Measurements from ENCODE around the gene RNF182. TPM values are rescaled to one million over a fixed set of nuclear protein-coding genes. Genes with fewer than 3 reads are reported as not detected.
A peak's percentile ranks its signal among the peaks of the same experiment; 100 is the strongest.

Gene RNF182
- total RNA-seq, 1 donor from 2014 or later, result not detected

GRCh38 chr6:13907614-13908215 lies 17.0 kb upstream of the RNF182 start:
- no peaks in the 10 kb centered on the region for H3K4me1 Mint-ChIP-seq (ENCODE audit: low read depth)
- H3K36me3 Mint-ChIP-seq (ENCODE audit: low read depth), result no peaks in the 10 kb centered on the region
- no peak overlapping the region for H3K4me3 Mint-ChIP-seq
- H3K9me3 Mint-ChIP-seq, result no peaks in the 10 kb centered on the region
- H3K27ac Mint-ChIP-seq, result no peak overlapping the region
- intact Hi-C loops (cut with micrococcal nuclease), result loop anchor here (2.0 kb wide), 1 partner anchor 803 kb away; no protein-coding TSS in a partner anchor
- DNase-seq (ENCODE audit: low spot score), result no peak
- H3K27me3 Mint-ChIP-seq (ENCODE audit: insufficient read depth), result peaks cover 44% of the 10 kb centered on the region

GRCh38 chr6:13908955-13909381 lies 15.8 kb upstream of the RNF182 start:
- peak; percentile 10 for DNase-seq (ENCODE audit: low spot score)
- Mint-ChIP-seq H3K9me3 (no peaks in the 10 kb centered on the region), H3K27ac (no peak overlapping the region), H3K4me1 (ENCODE audit: low read depth) (no peaks in the 10 kb centered on the region), H3K4me3 (no peak overlapping the region), H3K36me3 (ENCODE audit: low read depth) (no peaks in the 10 kb centered on the region), H3K27me3 (ENCODE audit: insufficient read depth) (peaks cover 35% of the 10 kb centered on the region)
- intact Hi-C loops (cut with micrococcal nuclease), result loop anchor here (1.0 to 2.0 kb wide), 6 partner anchors 114 to 1714 kb away; no protein-coding TSS in a partner anchor

DNA sequence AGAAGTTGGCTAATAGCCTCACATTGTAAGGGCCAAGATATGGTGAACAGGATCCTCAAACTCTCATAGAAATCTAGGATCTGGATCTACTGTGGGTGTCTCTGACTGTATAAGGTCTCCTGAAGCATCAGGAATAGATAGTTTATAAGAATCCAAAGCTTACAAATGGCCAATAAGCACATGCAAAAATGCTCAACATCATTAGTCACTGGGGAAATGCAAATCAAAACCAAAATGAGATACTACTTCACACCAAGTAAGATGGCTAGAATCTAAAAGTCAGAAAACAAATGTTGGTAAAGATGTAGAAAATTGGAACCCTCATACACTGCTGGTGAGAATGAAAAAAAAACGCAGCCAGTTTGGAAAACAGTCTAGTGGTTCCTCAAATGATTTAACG lies 14.3 kb upstream of the RNF182 start:
- no peak for DNase-seq (ENCODE audit: low spot score)
- no peaks in the 10 kb centered on the region for H3K4me1 Mint-ChIP-seq (ENCODE audit: low read depth)
- no peak overlapping the region for H3K27ac Mint-ChIP-seq
- H3K4me3 Mint-ChIP-seq, result no peak overlapping the region
- no peaks in the 10 kb centered on the region for H3K36me3 Mint-ChIP-seq (ENCODE audit: low read depth)
- intact Hi-C loops (cut with micrococcal nuclease), result loop anchor here (2.0 kb wide), 1 partner anchor 14 kb away; the partner anchor contains the start of gene RNF182
- peaks cover 37% of the 10 kb centered on the region for H3K27me3 Mint-ChIP-seq (ENCODE audit: insufficient read depth)
- H3K9me3 Mint-ChIP-seq, result no peaks in the 10 kb centered on the region

DNA sequence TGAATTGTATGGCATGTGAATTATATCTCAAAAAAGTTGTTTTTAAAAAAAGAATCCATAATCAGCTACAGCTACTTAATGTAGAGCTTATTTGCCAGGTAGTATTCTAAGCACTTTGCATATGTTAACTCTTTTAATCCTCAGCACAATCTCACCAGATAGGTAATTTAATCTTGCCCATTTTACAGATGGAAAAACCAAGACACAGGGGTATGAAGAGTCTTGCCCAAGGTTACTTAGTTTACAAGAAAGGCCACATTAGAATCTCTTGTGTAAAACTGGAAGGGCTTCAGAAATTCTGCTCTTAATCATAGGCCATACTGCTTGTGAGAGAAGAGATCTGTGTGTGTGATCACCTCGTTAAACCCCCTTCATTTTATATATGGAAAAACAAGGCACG lies 13.4 kb upstream of the RNF182 start:
- intact Hi-C loops (cut with micrococcal nuclease), result loop anchor here (2.0 kb wide), 1 partner anchor 13 kb away; the partner anchor contains the start of gene RNF182
- no peak overlapping the region for H3K4me3 Mint-ChIP-seq
- no peak overlapping the region for H3K27ac Mint-ChIP-seq
- H3K36me3 Mint-ChIP-seq (ENCODE audit: low read depth), result no peaks in the 10 kb centered on the region
- H3K4me1 Mint-ChIP-seq (ENCODE audit: low read depth), result no peaks in the 10 kb centered on the region
- DNase-seq (ENCODE audit: low spot score), result no peak
- no peaks in the 10 kb centered on the region for H3K9me3 Mint-ChIP-seq
- H3K27me3 Mint-ChIP-seq (ENCODE audit: insufficient read depth), result peaks cover 41% of the 10 kb centered on the region

- H3K36me3 Mint-ChIP-seq (ENCODE audit: low read depth), result no peaks in the 10 kb centered on the region
- no peak overlapping the region for H3K27ac Mint-ChIP-seq
- H3K4me3 Mint-ChIP-seq, result no peak overlapping the region
- H3K9me3 Mint-ChIP-seq, result no peaks in the 10 kb centered on the region
- peaks cover 32% of the 10 kb centered on the region for H3K27me3 Mint-ChIP-seq (ENCODE audit: insufficient read depth)
- no peaks in the 10 kb centered on the region for H3K4me1 Mint-ChIP-seq (ENCODE audit: low read depth)
- DNase-seq (ENCODE audit: low spot score), result no peak
- intact Hi-C loops (cut with micrococcal nuclease), result loop anchor here (1.0 kb wide), 1 partner anchor 154 kb away; no protein-coding TSS in a partner anchor
Measured at GRCh38 chr6:13913226-13914001, 11.3 kb upstream of the RNF182 start.

DNA sequence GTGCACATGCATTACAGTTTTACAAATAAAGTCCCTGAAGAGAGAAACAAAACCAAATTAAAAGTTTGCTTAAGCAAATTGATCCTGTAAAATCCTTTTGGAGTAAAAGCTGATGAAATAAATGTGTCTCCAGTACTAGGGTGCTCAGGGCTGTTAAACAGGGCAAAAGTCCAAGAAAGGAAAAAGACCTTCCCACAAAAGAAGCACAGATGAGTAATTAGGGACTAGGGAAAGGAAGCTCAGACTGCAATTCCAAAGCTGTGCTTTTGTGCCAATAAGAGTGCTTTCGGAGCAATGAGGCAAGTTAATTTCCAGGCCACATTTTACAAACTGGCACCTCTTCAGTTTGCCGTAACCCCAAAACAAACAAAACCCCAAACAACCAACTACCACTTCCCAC lies 10.4 kb upstream of the RNF182 start:
- intact Hi-C loops (cut with micrococcal nuclease), result no loop called here
- Mint-ChIP-seq H3K4me1 (ENCODE audit: low read depth) (no peaks in the 10 kb centered on the region), H3K27ac (no peak overlapping the region), H3K36me3 (ENCODE audit: low read depth) (no peaks in the 10 kb centered on the region), H3K4me3 (no peak overlapping the region), H3K9me3 (no peaks in the 10 kb centered on the region), H3K27me3 (ENCODE audit: insufficient read depth) (peaks cover 35% of the 10 kb centered on the region)
- DNase-seq (ENCODE audit: low spot score), result no peak

GRCh38 chr6:13915561-13916229 lies 9.1 kb upstream of the RNF182 start:
- no peak overlapping the region for H3K27ac Mint-ChIP-seq
- peaks cover 36% of the 10 kb centered on the region for H3K27me3 Mint-ChIP-seq (ENCODE audit: insufficient read depth)
- H3K9me3 Mint-ChIP-seq, result no peaks in the 10 kb centered on the region
- H3K4me3 Mint-ChIP-seq, result no peak overlapping the region
- DNase-seq (ENCODE audit: low spot score), result no peak
- H3K4me1 Mint-ChIP-seq (ENCODE audit: low read depth), result no peaks in the 10 kb centered on the region
- no peaks in the 10 kb centered on the region for H3K36me3 Mint-ChIP-seq (ENCODE audit: low read depth)
- intact Hi-C loops (cut with micrococcal nuclease), result no loop called here

DNA sequence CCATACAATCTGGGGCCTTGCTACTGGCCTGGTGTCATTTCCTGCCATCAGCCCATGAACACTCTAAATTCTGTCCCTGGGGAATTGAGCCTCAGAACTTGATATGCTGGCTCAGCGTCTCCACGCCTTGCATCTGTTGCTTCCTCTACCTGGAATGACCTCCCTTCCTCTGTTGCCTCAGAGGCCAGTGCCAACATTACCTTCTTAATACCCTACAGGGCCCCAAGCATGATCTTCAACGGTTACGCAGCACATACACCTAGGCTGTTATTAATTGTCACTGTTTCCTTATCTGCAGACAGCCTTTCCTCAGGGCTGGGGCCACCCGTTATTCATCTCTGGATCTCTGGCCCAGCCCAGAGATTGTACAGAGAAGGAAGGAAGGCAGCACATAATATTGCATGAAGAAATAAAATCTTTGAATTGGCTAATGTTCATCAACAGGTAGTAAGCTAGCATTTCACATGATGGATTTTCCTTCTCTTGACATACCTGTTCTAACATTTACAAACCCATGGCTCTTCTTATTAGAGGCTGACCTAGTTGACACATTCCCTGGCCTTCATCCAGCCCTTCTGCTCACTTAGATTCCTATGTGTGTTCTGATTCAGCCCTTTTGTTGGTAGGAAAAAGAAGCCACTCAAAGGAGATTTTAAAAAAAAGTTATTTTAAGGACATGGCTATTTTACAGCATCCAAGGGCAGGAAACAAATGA lies 8.4 kb upstream of the RNF182 start:
- H3K36me3 Mint-ChIP-seq (ENCODE audit: low read depth), result no peaks in the 10 kb centered on the region
- no peaks in the 10 kb centered on the region for H3K4me1 Mint-ChIP-seq (ENCODE audit: low read depth)
- peaks cover 36% of the 10 kb centered on the region for H3K27me3 Mint-ChIP-seq (ENCODE audit: insufficient read depth)
- no peak for DNase-seq (ENCODE audit: low spot score)
- H3K4me3 Mint-ChIP-seq, result no peak overlapping the region
- H3K9me3 Mint-ChIP-seq, result no peaks in the 10 kb centered on the region
- no peak overlapping the region for H3K27ac Mint-ChIP-seq
- intact Hi-C loops (cut with micrococcal nuclease), result no loop called here

DNA sequence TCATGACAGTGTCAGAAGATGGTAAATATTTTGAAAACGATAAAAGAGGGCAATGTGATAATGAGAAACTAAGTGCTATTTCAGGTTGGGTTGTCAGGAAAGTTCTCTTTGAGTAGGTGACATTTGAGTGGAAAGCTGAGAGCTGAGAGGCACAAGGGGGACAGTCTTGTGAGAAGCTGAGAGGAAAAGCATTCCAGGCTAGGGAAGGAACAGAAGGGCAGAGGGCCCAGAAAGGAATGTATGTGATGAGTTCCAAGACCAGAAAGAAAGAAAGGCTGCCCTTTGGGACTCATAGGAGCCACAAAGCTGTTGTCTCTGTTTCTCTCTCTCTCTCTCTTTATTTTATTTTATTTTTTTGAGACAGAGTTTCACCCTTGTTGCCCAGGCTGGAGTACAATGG lies 7.6 kb upstream of the RNF182 start:
- peaks cover 38% of the 10 kb centered on the region for H3K27me3 Mint-ChIP-seq (ENCODE audit: insufficient read depth)
- intact Hi-C loops (cut with micrococcal nuclease), result no loop called here
- H3K27ac Mint-ChIP-seq, result no peak overlapping the region
- H3K36me3 Mint-ChIP-seq (ENCODE audit: low read depth), result no peaks in the 10 kb centered on the region
- DNase-seq (ENCODE audit: low spot score), result no peak
- no peaks in the 10 kb centered on the region for H3K4me1 Mint-ChIP-seq (ENCODE audit: low read depth)
- H3K9me3 Mint-ChIP-seq, result no peaks in the 10 kb centered on the region
- no peak overlapping the region for H3K4me3 Mint-ChIP-seq

GRCh38 chr6:13918686-13919250 lies 6.0 kb upstream of the RNF182 start:
- intact Hi-C loops (cut with micrococcal nuclease), result no loop called here
- H3K4me3 Mint-ChIP-seq, result no peak overlapping the region

GRCh38 chr6:13919861-13920260 lies 4.9 kb upstream of the RNF182 start:
- Mint-ChIP-seq H3K4me3 (no peak overlapping the region), H3K27ac (no peak overlapping the region), H3K27me3 (ENCODE audit: insufficient read depth) (peaks cover 54% of the 10 kb centered on the region), H3K36me3 (ENCODE audit: low read depth) (no peaks in the 10 kb centered on the region), H3K9me3 (no peaks in the 10 kb centered on the region), H3K4me1 (ENCODE audit: low read depth) (peaks cover 9% of the 10 kb centered on the region)
- intact Hi-C loops (cut with micrococcal nuclease), result no loop called here
- no peak for DNase-seq (ENCODE audit: low spot score)

More at GRCh38 chr6:13918686-13919250, 6.0 kb upstream of the RNF182 start:
- Mint-ChIP-seq H3K4me1 (ENCODE audit: low read depth) (no peaks in the 10 kb centered on the region), H3K27me3 (ENCODE audit: insufficient read depth) (peaks cover 50% of the 10 kb centered on the region), H3K36me3 (ENCODE audit: low read depth) (no peaks in the 10 kb centered on the region), H3K9me3 (no peaks in the 10 kb centered on the region), H3K27ac (no peak overlapping the region)
- no peak for DNase-seq (ENCODE audit: low spot score)

DNA sequence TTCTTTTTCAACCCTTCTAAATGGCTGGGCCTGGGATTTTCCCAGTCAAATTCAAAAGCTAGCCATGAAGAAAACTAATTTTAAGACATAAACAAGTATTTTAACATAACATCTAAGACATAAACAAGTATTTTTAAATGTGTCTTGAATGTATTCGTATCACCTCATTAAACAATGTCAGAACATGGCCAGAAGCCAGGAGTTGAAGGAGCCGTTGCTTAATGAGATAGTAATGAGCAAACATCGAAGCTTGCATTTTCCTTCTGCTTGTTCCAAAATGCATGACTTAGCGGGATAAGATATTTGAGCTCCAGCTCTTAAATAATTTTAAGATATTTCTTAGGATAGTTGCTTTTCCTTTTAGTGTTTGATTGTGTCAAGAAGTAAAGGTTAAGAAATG lies 4.2 kb upstream of the RNF182 start:
- intact Hi-C loops (cut with micrococcal nuclease), result no loop called here
- no peaks in the 10 kb centered on the region for H3K36me3 Mint-ChIP-seq (ENCODE audit: low read depth)
- no peaks in the 10 kb centered on the region for H3K9me3 Mint-ChIP-seq

More for the DNA sequence above, 4.2 kb upstream of the RNF182 start:
- peaks cover 12% of the 10 kb centered on the region for H3K4me1 Mint-ChIP-seq (ENCODE audit: low read depth)
- no peak overlapping the region for H3K27ac Mint-ChIP-seq
- peaks cover 58% of the 10 kb centered on the region for H3K27me3 Mint-ChIP-seq (ENCODE audit: insufficient read depth)
- no peak for DNase-seq (ENCODE audit: low spot score)
- no peak overlapping the region for H3K4me3 Mint-ChIP-seq

Measured in activated T-helper 1 cell treated with anti-CD3 and anti-CD28 coated beads, Interleukin-12 subunit alpha, Interleukin-12 subunit beta, Interleukin-2, Interleukin-4 antibody, amounts not matched to agents 30 ng/mL and 10 ng/mL and 1 ng/mL, durations not matched to agents 14 hours and 24 hours and 36 hours (primary cell).